HAP-1 (cell line): ENCODE results near the gene KIAA0513.

Experiments used
- DNase-seq, 2 experiments: peaks; one replicate each; pipeline ENCODE4 v3.0.0-alpha.2; 2016 to 2020; ENCODE audit warnings: low spot score in 2 of 2
- H3K27me3 ChIP-seq: fragments of 250-450 bp; sonication (Bioruptor Pico); 2 replicates; pipeline ENCODE4 v1.5.1; 2020; ENCODE audit warnings: low read depth, mild to moderate bottlenecking, moderate library complexity
- H3K36me3 ChIP-seq: fragments of 250-450 bp; sonication (Bioruptor Pico); replicated peaks from 2 replicates; pipeline ENCODE4 v1.5.1; 2020; ENCODE audit warnings: mild to moderate bottlenecking
- H3K4me1 ChIP-seq: fragments of 250-450 bp; sonication (Bioruptor Pico); 2 replicates; pipeline ENCODE4 v1.5.1; 2020; ENCODE audit warnings: mild to moderate bottlenecking
- H3K4me3 ChIP-seq: fragments of 250-450 bp; sonication (Bioruptor Pico); 2 replicates; pipeline ENCODE4 v1.5.1; 2020; ENCODE audit warnings: mild to moderate bottlenecking, moderate library complexity
- H3K9me3 ChIP-seq: fragments of 250-450 bp; sonication (Bioruptor Pico); 2 replicates; pipeline ENCODE4 v1.5.1; 2020; ENCODE audit warnings: mild to moderate bottlenecking, moderate library complexity
- in situ Hi-C: fragments of 300-500 bp; cut with MboI; formaldehyde crosslinking; loops from 3 replicates; pipeline ENCODE4 v1.14.3; 2020; ENCODE audit warnings: low sequenced_read_pairs, inconsistent platforms, mixed read lengths

The KIAA0513 gene

GRCh38 chr16:85125570-85126393 lies 98.2 kb downstream of the KIAA0513 start:
- Histone ChIP-seq H3K27me3 (no peaks in the 10 kb centered on the region), H3K9me3 (no peaks in the 10 kb centered on the region), H3K4me3 (no peak overlapping the region), H3K4me1 (peaks cover 9% of the 10 kb centered on the region; the same call in 1 of the 2 replicates), H3K36me3 (no peaks in the 10 kb centered on the region)
- in situ Hi-C loops: no loop called here
- DNase-seq: no peak

- no peak for DNase-seq
- Histone ChIP-seq H3K4me1 (peaks cover 9% of the 10 kb centered on the region; the same call in 1 of the 2 replicates), H3K36me3 (no peaks in the 10 kb centered on the region), H3K4me3 (no peak overlapping the region), H3K9me3 (no peaks in the 10 kb centered on the region), H3K27me3 (no peaks in the 10 kb centered on the region)
- in situ Hi-C loops: no loop called here
Observed at GRCh38 chr16:85126394-85126704, 98.8 kb downstream of the KIAA0513 start.

- in situ Hi-C loops: no loop called here
- H3K4me3 ChIP-seq: no peak overlapping the region
- peak; percentile 32 to 36 for DNase-seq
- H3K27me3 ChIP-seq: no peaks in the 10 kb centered on the region
- H3K4me1 ChIP-seq: peaks cover 9% of the 10 kb centered on the region; the same call in 1 of the 2 replicates
- H3K36me3 ChIP-seq: no peaks in the 10 kb centered on the region
- H3K9me3 ChIP-seq: no peaks in the 10 kb centered on the region
Observed at GRCh38 chr16:85126705-85127378, 99.2 kb downstream of the KIAA0513 start.

GRCh38 chr16:85127379-85127723 lies 99.8 kb downstream of the KIAA0513 start:
- peaks cover 9% of the 10 kb centered on the region; the same call in 1 of the 2 replicates for H3K4me1 ChIP-seq
- H3K36me3 ChIP-seq: no peaks in the 10 kb centered on the region
- in situ Hi-C loops: no loop called here
- H3K4me3 ChIP-seq: no peak overlapping the region
- DNase-seq: no peak
- no peaks in the 10 kb centered on the region for H3K27me3 ChIP-seq
- no peaks in the 10 kb centered on the region for H3K9me3 ChIP-seq

- Histone ChIP-seq H3K9me3 (no peaks in the 10 kb centered on the region), H3K4me3 (no peak overlapping the region), H3K27me3 (no peaks in the 10 kb centered on the region), H3K36me3 (no peaks in the 10 kb centered on the region), H3K4me1 (peaks cover 9% of the 10 kb centered on the region; the same call in 1 of the 2 replicates)
- DNase-seq: no peak
- in situ Hi-C loops: no loop called here
Observed at GRCh38 chr16:85128079-85128837, 100.7 kb downstream of the KIAA0513 start.

GRCh38 chr16:85129876-85130704 lies 102.5 kb downstream of the KIAA0513 start:
- Histone ChIP-seq H3K36me3 (no peaks in the 10 kb centered on the region), H3K4me3 (no peak overlapping the region), H3K9me3 (no peaks in the 10 kb centered on the region), H3K27me3 (no peaks in the 10 kb centered on the region), H3K4me1 (peaks cover 9% of the 10 kb centered on the region; the same call in 1 of the 2 replicates)
- in situ Hi-C loops: no loop called here
- DNase-seq: no peak

GRCh38 chr16:85130705-85131028 lies 103.1 kb downstream of the KIAA0513 start:
- no peak overlapping the region for H3K4me3 ChIP-seq

GRCh38 chr16:85132456-85133289 lies 105.1 kb downstream of the KIAA0513 start:
- Histone ChIP-seq H3K9me3 (no peaks in the 10 kb centered on the region), H3K4me1 (no peaks in the 10 kb centered on the region), H3K4me3 (no peak overlapping the region), H3K36me3 (no peaks in the 10 kb centered on the region), H3K27me3 (no peaks in the 10 kb centered on the region)
- in situ Hi-C loops: no loop called here
- DNase-seq: no peak

More at GRCh38 chr16:85130705-85131028, 103.1 kb downstream of the KIAA0513 start:
- DNase-seq: no peak
- H3K27me3 ChIP-seq: no peaks in the 10 kb centered on the region
- in situ Hi-C loops: no loop called here
- H3K9me3 ChIP-seq: no peaks in the 10 kb centered on the region
- H3K36me3 ChIP-seq: no peaks in the 10 kb centered on the region
- H3K4me1 ChIP-seq: peaks cover 9% of the 10 kb centered on the region; the same call in 1 of the 2 replicates

- Histone ChIP-seq H3K4me1 (no peaks in the 10 kb centered on the region), H3K9me3 (no peaks in the 10 kb centered on the region), H3K4me3 (no peak overlapping the region), H3K36me3 (no peaks in the 10 kb centered on the region), H3K27me3 (no peaks in the 10 kb centered on the region)
- no peak for DNase-seq
- in situ Hi-C loops: no loop called here
Observed at GRCh38 chr16:85133290-85133599, 105.7 kb downstream of the KIAA0513 start.

GRCh38 chr16:85134076-85134788 lies 106.6 kb downstream of the KIAA0513 start:
- Histone ChIP-seq H3K27me3 (no peaks in the 10 kb centered on the region), H3K4me3 (no peak overlapping the region), H3K4me1 (no peaks in the 10 kb centered on the region), H3K9me3 (no peaks in the 10 kb centered on the region), H3K36me3 (no peaks in the 10 kb centered on the region)
- in situ Hi-C loops: no loop called here
- no peak for DNase-seq

GRCh38 chr16:85134789-85135142 lies 107.2 kb downstream of the KIAA0513 start:
- H3K4me1 ChIP-seq: no peaks in the 10 kb centered on the region
- H3K36me3 ChIP-seq: no peaks in the 10 kb centered on the region
- no peak overlapping the region for H3K4me3 ChIP-seq
- in situ Hi-C loops: no loop called here
- no peak for DNase-seq
- no peaks in the 10 kb centered on the region for H3K9me3 ChIP-seq
- H3K27me3 ChIP-seq: no peaks in the 10 kb centered on the region

GRCh38 chr16:85136213-85136701 lies 108.7 kb downstream of the KIAA0513 start:
- in situ Hi-C loops: no loop called here
- Histone ChIP-seq H3K4me1 (no peaks in the 10 kb centered on the region), H3K36me3 (no peaks in the 10 kb centered on the region), H3K27me3 (no peaks in the 10 kb centered on the region), H3K4me3 (no peak overlapping the region), H3K9me3 (no peaks in the 10 kb centered on the region)
- no peak for DNase-seq
